AG09319 (cell line): ENCODE measurements around the gene ALKBH5.

ENCODE experiments used
- DNase-seq: peaks from one replicate; pipeline ENCODE4 v3.0.0-alpha.2; 2010; ENCODE audit warnings: low read depth; ENCODE audit errors: extremely low read depth
- TF ChIP-seq, protein P1 (sequence below): IDR thresholded peaks from 2 replicates; pipeline ENCODE4 v1.5.1; 2011; ENCODE audit warnings: low read depth, mild to moderate bottlenecking, inconsistent platforms, low read length, moderate library complexity

ALKBH5 gene

GRCh38 chr17:18191967-18192366 is 8.3 kb downstream of the ALKBH5 start:
- TF ChIP-seq, protein P1, sequence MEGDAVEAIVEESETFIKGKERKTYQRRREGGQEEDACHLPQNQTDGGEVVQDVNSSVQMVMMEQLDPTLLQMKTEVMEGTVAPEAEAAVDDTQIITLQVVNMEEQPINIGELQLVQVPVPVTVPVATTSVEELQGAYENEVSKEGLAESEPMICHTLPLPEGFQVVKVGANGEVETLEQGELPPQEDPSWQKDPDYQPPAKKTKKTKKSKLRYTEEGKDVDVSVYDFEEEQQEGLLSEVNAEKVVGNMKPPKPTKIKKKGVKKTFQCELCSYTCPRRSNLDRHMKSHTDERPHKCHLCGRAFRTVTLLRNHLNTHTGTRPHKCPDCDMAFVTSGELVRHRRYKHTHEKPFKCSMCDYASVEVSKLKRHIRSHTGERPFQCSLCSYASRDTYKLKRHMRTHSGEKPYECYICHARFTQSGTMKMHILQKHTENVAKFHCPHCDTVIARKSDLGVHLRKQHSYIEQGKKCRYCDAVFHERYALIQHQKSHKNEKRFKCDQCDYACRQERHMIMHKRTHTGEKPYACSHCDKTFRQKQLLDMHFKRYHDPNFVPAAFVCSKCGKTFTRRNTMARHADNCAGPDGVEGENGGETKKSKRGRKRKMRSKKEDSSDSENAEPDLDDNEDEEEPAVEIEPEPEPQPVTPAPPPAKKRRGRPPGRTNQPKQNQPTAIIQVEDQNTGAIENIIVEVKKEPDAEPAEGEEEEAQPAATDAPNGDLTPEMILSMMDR: peak; percentile 26
- no peak for DNase-seq

DNA sequence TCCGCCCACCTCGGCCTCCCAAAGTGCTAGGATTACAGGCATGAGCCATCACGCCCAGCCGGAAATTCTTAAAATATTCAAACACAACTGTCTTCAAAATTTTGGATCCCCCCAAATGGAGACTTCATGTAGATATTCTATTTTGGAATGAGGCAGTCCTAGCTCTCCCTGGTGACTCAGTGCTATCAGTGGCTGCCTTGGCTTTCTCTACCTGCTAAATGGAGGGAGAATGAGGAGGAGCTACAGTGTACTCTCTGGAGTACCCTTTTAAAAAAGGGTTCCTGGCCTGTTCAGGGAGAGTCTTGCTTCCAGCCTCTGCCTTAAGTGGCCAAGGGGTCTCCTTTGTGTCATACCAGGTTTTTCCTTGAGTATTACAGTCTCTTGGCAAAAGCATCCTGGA is 10.8 kb downstream of the ALKBH5 start:
- no peak for DNase-seq
- TF ChIP-seq, protein P1: no peak

GRCh38 chr17:18194804-18195203 is 11.2 kb downstream of the ALKBH5 start:
- DNase-seq: no peak
- TF ChIP-seq, protein P1: no peak

DNA sequence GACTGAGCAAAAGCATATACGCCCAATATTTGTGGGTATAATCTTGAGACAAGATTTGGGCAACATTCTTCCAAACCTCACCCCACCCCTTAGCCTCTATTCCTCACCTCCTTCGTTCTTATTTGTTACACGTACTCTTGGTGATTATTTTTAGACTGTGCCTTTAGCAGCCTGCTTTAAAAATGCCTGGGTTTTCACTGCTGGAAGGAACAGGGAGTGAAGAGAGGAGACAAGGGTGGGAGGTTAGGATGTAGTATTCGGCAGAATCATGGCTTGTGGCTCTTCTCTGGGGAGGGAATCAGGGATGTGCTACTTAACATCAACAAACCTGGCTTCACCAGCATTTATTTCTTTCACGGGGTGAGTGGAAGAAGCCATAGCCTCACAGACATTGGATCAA is 11.6 kb downstream of the ALKBH5 start:
- TF ChIP-seq, protein P1: no peak
- DNase-seq: no peak

DNA sequence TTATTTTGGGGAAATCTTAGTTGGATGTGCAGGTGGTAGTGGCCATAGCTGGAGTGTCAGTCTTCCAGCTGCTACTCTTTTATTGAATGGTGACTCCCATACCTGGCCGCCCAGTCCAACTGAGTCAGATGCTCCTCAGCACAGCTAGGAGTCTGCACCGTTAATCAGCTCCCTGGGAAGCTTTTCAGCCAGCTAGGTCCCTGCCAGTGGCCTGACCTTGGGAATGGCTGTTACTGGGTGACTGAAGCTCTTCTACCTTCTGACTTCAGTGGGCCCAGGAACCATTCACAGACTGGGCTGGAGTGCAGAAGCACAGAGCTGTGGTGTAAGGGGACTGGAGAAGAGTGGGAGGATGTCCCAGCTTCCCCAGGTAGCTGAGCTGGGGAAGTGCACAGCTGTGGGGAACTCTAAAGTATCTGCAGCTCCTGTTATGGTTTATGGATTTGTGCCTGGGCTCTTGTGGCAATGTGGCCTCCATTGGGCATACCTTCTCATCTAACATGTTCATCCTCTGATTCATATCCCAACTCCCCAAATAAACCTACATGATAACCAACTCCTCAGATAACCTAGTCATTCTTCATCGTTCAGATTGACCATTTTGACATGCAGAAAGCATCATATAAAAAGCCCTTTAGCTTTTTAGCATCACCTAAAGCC is 14.0 kb downstream of the ALKBH5 start:
- TF ChIP-seq, protein P1: no peak
- no peak for DNase-seq

- DNase-seq: no peak
- TF ChIP-seq, protein P1: no peak
Measured at GRCh38 chr17:18198530-18198929, 14.9 kb downstream of the ALKBH5 start.

DNA sequence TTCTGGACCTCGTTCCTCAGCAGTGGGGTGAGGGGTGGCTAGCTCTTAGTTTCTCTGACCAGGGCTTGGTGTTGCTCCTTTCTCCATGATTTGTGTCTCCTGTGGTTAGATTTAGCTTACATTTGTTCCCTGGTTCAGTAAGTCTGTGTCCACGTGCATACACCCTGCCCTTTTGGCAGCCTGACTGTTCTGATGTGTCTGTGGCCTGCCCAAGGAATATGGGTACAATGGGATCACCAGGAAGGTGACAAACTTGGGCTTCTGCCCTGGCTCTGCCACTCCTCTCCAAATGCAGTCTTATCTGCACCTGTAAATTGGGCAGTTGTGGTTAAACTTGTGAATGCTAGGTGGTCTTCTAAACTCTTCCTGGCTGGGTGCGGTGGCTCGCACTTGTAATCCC is 17.5 kb downstream of the ALKBH5 start:
- no peak for DNase-seq
- TF ChIP-seq, protein P1: no peak
